K562 (cell line): ENCODE measurements around the gene SMAD1. TPM values are rescaled to one million over a fixed set of nuclear protein-coding genes. Genes with fewer than 3 reads are reported as not detected.

Experiments used
- ARID3B ChIP-seq: fragments of 250-450 bp; sonication (Bioruptor Pico); IDR thresholded peaks from 2 replicates; pipeline ENCODE4 v1.4.0; 2020; ENCODE audit warnings: borderline replicate concordance
- ATF2 ChIP-seq: sonication (generic); formaldehyde crosslinking; IDR thresholded peaks from 2 replicates; pipeline ENCODE4 v1.8.1; 2022; ENCODE audit warnings: missing genetic modification reagents
- FOXM1 ChIP-seq, 2 experiments: fragments of 450-650 bp in 1 of 2; sonication (generic) in 1 of 2; formaldehyde crosslinking in 1 of 2; IDR thresholded peaks; 2 replicates each; pipeline versions ENCODE4 v1.6.1 to v1.9.0; 2017 to 2022; ENCODE audit warnings: low read depth in 2 of 2, mild to moderate bottlenecking in 2 of 2, missing genetic modification reagents in 1 of 2, moderate library complexity in 1 of 2
- HDAC2 ChIP-seq: fragments of 450-650 bp; IDR thresholded peaks from 2 replicates; pipeline ENCODE4 v1.6.1; 2016; ENCODE audit warnings: mild to moderate bottlenecking
- ZNF407 ChIP-seq: fragments of 450-650 bp; IDR thresholded peaks from 2 replicates; pipeline ENCODE4 v1.6.1; 2016; ENCODE audit warnings: low read depth
- polyA plus RNA-seq, 8 experiments: library from polyadenylated mRNA; depleted of rRNA in 4 of 8; stranded (reverse) in 5 of 8; unstranded in 3 of 8; fragments of >200 nt; fragmentation: Nextera tagmentation in 2 of 8; fragmentation: Illumina TruSeq in 1 of 8; extraction: Ambion mirVana in 2 of 8; extraction: Trizol in 1 of 8; gene quantifications; 2 replicates each; pipeline versions ENCODE4 v1.2.1 to v1.2.3, GENCODE V29; 2011 to 2014; ENCODE audit warnings: inconsistent platforms in 1 of 8, missing spikeins in 1 of 8
- total RNA-seq, 7 experiments: library from RNA; depleted of rRNA in 6 of 7; stranded (reverse); fragments of >200 nt in 6 of 7; fragmentation: Illumina TruSeq in 2 of 7; extraction: Trizol in 2 of 7; gene quantifications; 2 replicates each; pipeline versions ENCODE4 v1.2.1 to v1.2.3, GENCODE V29; 2011 to 2021; ENCODE audit warnings: low replicate concordance in 1 of 7

Gene SMAD1
- total and polyA plus RNA-seq, 9 of the 15 experiments (the other 6 are each of a cell fraction or from before 2014, with no cell fraction given), result 0.05 to 0.54 (median 0.21) TPM; not detected in 3

- TF ChIP-seq ZNF407 (no peak), FOXM1 (IDR thresholded peaks at IDR 0.05; ENCODE audit: low read depth) (no peak), FOXM1 (CRISPR knock-in tag; IDR thresholded peaks at IDR 0.05; ENCODE audit: low read depth) (no peak), ARID3B (no peak), ATF2 (CRISPR knock-in tag) (no peak), HDAC2 (no peak)
Observed at GRCh38 chr4:145536044-145536443, 54.4 kb downstream of the SMAD1 start (continued).
